GM12878 (cell line): ENCODE data around the gene TOLLIP. TPM values are rescaled to one million over a fixed set of nuclear protein-coding genes. Genes with fewer than 3 reads are reported as not detected.

Experiments used
- CBFB ChIP-seq: IDR thresholded peaks from 2 replicates; pipeline ENCODE4 v1.6.1; 2016; ENCODE audit warnings: antibody characterized with exemption, low read depth
- EP300 ChIP-seq, 2 experiments: fragments of 150-350 bp in 1 of 2; IDR thresholded peaks; 2 replicates each; pipeline ENCODE4 v1.6.1; 2011 to 2012; ENCODE audit warnings: low read depth in 2 of 2, low read length in 2 of 2, borderline replicate concordance in 1 of 2, improper control_type of control experiment in 1 of 2, inconsistent platforms in 1 of 2; ENCODE audit not compliant: control insufficient read depth in 1 of 2
- ESRRA ChIP-seq: IDR thresholded peaks from 2 replicates; pipeline ENCODE4 v1.6.1; 2012; ENCODE audit warnings: mild to moderate bottlenecking, low read length, improper control_type of control experiment
- FOXK2 ChIP-seq: fragments of 450-650 bp; IDR thresholded peaks from 2 replicates; pipeline ENCODE4 v1.6.1; 2017; ENCODE audit warnings: mild to moderate bottlenecking, moderate library complexity
- GABPA ChIP-seq: IDR thresholded peaks from 2 replicates; pipeline ENCODE4 v1.6.1; 2014; ENCODE audit warnings: antibody characterized with exemption, low read depth, mild to moderate bottlenecking, inconsistent platforms
- HCFC1 ChIP-seq: fragments of 150-350 bp; IDR thresholded peaks from 2 replicates; pipeline ENCODE4 v1.6.1; 2014; ENCODE audit warnings: low read length
- HDAC2 ChIP-seq: fragments of 200-600 bp; sonication (generic); IDR thresholded peaks from 2 replicates; pipeline ENCODE4 v1.6.1; 2017
- SMC3 ChIP-seq: IDR thresholded peaks from 2 replicates; pipeline ENCODE4 v1.6.1; 2011; ENCODE audit warnings: low read length, improper control_type of control experiment, borderline replicate concordance
- SREBF2 ChIP-seq: IDR thresholded peaks from 2 replicates; pipeline ENCODE4 v1.6.1; 2012; ENCODE audit warnings: mild to moderate bottlenecking, low read length
- STAT1 ChIP-seq: fragments of 450-650 bp; conservative IDR thresholded peaks from 2 replicates; pipeline ENCODE4 v1.6.1; 2014; ENCODE audit warnings: antibody characterized with exemption, mild to moderate bottlenecking
- polyA plus RNA-seq, 11 experiments: library from polyadenylated mRNA; depleted of rRNA in 4 of 11; unstranded in 6 of 11; stranded (reverse) in 5 of 11; fragments of >200 nt; fragmentation: Nextera tagmentation in 4 of 11; fragmentation: Illumina TruSeq in 1 of 11; extraction: Ambion mirVana in 4 of 11; extraction: Trizol in 1 of 11; gene quantifications; 1 replicate in 1 of 11; 2 replicates in 10 of 11; pipeline versions ENCODE4 v1.2.1 to v1.2.3, GENCODE V29; 2011 to 2016; ENCODE audit warnings: inconsistent platforms in 2 of 11, missing spikeins in 2 of 11, low read depth in 1 of 11
- total RNA-seq, 4 experiments: library from RNA; depleted of rRNA in 3 of 4; stranded (reverse); fragments of >200 nt in 3 of 4; fragmentation: Illumina TruSeq in 1 of 4; extraction: Trizol in 1 of 4; gene quantifications; 2 replicates each; pipeline versions ENCODE4 v1.2.1 to v1.2.3, GENCODE V29; 2013 to 2021
- TF ChIP-seq, protein P1 (sequence below): IDR thresholded peaks from 2 replicates; pipeline ENCODE4 v1.6.1; 2012; ENCODE audit warnings: mild to moderate bottlenecking, low read depth, low read length
- TF ChIP-seq, protein P2 (sequence below): fragments of 450-650 bp; IDR thresholded peaks from 2 replicates; pipeline ENCODE4 v1.6.1; 2017; ENCODE audit warnings: antibody characterized with exemption, mild to moderate bottlenecking, moderate library complexity

The TOLLIP gene
- total and polyA plus RNA-seq, 10 of the 15 experiments (the other 5 are each of a cell fraction or from before 2014, with no cell fraction given) = 0.47 to 39.5 (median 21.6) TPM

DNA sequence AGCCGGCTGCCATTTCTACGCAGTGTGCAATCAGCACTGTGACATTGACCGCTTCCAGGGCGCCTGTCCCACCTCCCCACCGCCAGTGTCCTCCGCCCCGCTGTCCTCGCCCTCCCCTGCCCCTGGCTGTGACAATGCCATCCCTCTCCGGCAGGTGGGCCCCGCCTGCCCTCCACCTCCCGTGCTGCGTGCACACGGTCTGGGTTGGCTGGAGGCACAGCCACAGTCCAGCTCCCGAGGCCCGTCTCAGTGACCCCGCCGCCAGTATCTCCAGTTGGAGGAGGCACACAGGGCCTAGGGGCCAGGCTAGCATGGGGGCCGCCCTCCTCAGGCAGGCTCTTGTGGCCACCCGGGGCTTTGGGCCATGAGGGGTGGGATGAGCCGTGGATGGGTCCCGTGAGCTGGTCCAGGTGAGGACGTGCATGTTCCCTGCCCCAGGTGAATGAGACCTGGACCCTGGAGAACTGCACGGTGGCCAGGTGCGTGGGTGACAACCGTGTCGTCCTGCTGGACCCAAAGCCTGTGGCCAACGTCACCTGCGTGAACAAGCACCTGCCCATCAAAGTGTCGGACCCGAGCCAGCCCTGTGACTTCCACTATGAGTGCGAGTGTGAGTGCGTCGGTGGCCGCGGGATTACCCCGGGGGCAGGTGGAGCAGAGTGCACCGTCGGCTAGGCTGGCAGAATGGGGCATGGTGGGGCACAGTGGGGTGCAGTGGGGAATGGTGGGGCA, 56.9 kb downstream of the TOLLIP start (continued):
- TF ChIP-seq, protein P1, sequence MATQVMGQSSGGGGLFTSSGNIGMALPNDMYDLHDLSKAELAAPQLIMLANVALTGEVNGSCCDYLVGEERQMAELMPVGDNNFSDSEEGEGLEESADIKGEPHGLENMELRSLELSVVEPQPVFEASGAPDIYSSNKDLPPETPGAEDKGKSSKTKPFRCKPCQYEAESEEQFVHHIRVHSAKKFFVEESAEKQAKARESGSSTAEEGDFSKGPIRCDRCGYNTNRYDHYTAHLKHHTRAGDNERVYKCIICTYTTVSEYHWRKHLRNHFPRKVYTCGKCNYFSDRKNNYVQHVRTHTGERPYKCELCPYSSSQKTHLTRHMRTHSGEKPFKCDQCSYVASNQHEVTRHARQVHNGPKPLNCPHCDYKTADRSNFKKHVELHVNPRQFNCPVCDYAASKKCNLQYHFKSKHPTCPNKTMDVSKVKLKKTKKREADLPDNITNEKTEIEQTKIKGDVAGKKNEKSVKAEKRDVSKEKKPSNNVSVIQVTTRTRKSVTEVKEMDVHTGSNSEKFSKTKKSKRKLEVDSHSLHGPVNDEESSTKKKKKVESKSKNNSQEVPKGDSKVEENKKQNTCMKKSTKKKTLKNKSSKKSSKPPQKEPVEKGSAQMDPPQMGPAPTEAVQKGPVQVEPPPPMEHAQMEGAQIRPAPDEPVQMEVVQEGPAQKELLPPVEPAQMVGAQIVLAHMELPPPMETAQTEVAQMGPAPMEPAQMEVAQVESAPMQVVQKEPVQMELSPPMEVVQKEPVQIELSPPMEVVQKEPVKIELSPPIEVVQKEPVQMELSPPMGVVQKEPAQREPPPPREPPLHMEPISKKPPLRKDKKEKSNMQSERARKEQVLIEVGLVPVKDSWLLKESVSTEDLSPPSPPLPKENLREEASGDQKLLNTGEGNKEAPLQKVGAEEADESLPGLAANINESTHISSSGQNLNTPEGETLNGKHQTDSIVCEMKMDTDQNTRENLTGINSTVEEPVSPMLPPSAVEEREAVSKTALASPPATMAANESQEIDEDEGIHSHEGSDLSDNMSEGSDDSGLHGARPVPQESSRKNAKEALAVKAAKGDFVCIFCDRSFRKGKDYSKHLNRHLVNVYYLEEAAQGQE = no peak
- TF ChIP-seq SMC3 (no peak), CBFB (no peak), EP300 (IDR thresholded peaks at IDR 0.05; ENCODE audit: borderline replicate concordance in 1 of 2, control insufficient read depth in 1 of 2, low read depth in 2 of 2, low read length in 2 of 2) (no peak), STAT1 (no peak), HDAC2 (no peak), SREBF2 (no peak), HCFC1 (no peak), GABPA (no peak), ESRRA (no peak), FOXK2 (no peak)
- TF ChIP-seq, protein P2, sequence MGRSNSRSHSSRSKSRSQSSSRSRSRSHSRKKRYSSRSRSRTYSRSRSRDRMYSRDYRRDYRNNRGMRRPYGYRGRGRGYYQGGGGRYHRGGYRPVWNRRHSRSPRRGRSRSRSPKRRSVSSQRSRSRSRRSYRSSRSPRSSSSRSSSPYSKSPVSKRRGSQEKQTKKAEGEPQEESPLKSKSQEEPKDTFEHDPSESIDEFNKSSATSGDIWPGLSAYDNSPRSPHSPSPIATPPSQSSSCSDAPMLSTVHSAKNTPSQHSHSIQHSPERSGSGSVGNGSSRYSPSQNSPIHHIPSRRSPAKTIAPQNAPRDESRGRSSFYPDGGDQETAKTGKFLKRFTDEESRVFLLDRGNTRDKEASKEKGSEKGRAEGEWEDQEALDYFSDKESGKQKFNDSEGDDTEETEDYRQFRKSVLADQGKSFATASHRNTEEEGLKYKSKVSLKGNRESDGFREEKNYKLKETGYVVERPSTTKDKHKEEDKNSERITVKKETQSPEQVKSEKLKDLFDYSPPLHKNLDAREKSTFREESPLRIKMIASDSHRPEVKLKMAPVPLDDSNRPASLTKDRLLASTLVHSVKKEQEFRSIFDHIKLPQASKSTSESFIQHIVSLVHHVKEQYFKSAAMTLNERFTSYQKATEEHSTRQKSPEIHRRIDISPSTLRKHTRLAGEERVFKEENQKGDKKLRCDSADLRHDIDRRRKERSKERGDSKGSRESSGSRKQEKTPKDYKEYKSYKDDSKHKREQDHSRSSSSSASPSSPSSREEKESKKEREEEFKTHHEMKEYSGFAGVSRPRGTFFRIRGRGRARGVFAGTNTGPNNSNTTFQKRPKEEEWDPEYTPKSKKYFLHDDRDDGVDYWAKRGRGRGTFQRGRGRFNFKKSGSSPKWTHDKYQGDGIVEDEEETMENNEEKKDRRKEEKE = no peak
